GM11168 (cell line): ENCODE data around the gene TEX264.

Experiments
- in situ Hi-C: fragments of 300-500 bp; cut with MboI; formaldehyde crosslinking; loops from one replicate; pipeline ENCODE4 v1.12.0; 2022; ENCODE audit warnings: low sequenced_read_pairs; ENCODE audit not compliant: unreplicated experiment

Gene TEX264

DNA sequence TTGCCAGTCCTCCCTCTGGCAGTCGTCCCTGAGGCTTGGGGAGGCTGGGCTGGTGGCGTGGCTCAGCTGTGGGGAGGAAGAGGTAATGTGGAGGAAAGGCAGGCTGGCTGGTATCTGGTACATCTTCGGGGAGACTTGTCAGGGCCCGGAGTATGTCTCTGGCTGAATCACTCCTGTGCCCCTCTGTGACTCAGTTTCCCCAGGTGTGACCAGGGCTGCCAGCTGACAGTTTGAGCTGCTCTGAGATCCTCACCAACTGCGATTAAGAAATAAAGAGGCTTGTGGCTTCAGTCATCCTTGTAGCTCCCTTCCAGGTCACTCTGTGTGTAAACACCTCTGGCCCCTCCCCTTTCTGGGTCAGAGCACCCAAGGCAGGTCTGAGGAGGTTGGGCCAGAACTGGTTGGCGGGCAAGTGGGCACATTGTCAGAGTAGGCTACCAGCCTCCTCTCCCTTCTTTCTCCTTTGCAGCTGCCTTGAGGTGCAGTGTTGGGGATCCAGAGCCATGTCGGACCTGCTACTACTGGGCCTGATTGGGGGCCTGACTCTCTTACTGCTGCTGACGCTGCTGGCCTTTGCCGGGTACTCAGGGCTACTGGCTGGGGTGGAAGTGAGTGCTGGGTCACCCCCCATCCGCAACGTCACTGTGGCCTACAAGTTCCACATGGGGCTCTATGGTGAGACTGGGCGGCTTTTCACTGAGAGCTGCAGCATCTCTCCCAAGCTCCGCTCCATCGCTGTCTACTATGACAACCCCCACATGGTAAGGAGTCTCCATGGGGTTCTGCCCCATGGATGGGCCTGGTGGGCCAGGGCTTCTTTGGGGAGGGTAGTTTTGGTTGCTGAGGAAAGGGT lies 3.0 kb downstream of the TEX264 start:
- in situ Hi-C loops: no loop called here

GRCh38 chr3:51675201-51675611 lies 4.2 kb downstream of the TEX264 start:
- in situ Hi-C loops: no loop called here

- in situ Hi-C loops: no loop called here
These were observed 5.1 kb downstream of the TEX264 start for GRCh38 chr3:51676102-51676640.

DNA sequence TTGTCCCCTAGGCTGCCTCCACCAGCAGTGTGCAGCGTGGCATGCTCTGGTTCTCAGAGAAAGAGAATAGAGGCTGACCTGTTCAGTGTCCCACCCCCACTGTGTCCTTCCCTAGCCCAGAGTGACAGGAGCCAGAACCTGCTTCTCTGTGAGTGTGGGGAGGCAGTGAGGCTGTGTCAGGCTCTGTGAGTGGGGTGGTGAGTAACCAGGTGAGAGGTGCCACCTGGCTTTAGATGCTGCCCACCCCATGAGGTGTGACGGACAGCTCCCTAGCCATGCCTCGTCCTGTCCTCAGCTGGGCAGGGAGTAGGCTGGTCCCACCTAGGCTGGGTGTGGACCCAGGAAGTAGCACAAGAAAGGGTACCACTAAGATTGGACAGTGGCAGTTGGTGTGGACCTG lies 6.3 kb downstream of the TEX264 start:
- in situ Hi-C loops: no loop called here

GRCh38 chr3:51678186-51678585 lies 7.1 kb downstream of the TEX264 start:
- in situ Hi-C loops: no loop called here

GRCh38 chr3:51678641-51679040 lies 7.6 kb downstream of the TEX264 start:
- in situ Hi-C loops: no loop called here

GRCh38 chr3:51679318-51679717 lies 8.3 kb downstream of the TEX264 start:
- in situ Hi-C loops: no loop called here

- in situ Hi-C loops: no loop called here
These were observed 8.7 kb downstream of the TEX264 start for GRCh38 chr3:51679777-51680176.

GRCh38 chr3:51680196-51680595 lies 9.1 kb downstream of the TEX264 start:
- in situ Hi-C loops: no loop called here

GRCh38 chr3:51680663-51681230 lies 9.7 kb downstream of the TEX264 start:
- in situ Hi-C loops: no loop called here

DNA sequence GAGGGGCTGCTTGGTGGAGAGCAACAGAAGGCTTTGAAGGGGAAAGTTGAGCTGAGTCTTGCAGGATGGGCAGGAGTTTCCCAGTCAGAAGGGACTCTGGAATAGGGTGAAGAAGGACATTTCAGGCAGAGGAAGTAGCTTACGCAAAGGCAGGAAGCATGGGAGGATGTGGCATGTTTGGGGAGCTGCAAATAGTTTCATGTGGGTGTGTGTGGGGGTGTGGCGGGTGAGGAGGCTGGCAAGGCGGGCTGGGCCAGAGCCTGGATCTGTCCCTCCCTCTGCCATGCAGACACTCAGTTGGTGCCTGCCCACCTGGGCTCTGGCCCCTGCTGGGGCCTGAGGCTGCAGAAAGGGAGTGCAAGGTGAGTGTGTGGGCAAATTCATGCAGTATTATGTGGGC lies 10.4 kb downstream of the TEX264 start:
- in situ Hi-C loops: no loop called here

DNA sequence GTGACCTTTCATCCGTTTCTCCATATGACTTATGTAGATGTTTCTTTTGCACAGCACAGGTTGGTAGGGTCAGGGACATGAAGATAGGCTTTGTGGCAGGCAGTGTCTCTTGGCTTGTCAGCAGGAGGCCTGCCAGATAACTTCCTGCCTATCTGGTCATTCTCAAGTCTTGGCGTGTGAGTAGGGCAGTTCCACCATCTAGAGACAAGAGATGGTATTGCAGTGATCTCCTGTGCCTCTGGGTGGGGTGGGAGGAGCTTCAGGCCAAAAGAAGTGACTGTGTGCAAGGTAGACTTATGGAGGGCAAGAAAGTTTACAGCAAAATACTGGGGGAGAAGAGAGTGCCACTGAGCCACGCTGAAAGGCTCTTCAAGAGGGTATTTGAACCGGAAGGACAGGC lies 11.0 kb downstream of the TEX264 start:
- in situ Hi-C loops: no loop called here

DNA sequence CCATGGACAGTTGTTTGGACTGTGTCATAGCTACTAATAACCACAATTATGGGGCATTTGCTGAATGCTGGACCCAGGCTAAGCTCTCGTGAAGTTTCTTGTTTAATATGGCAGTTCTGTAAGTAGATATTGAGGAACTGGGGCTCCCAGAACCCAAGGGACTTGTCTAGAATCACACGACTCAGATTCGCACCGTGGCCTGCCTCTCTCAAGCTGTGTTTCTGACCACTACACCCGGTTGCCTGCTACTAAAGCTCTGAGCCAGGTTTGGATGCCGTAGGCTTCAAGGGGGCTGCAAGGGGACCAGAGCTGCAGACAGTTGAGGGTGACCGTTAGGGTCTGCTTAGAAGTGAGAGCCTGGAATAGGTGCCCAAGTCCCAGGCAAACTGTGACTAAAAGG lies 11.5 kb downstream of the TEX264 start:
- in situ Hi-C loops: no loop called here

- in situ Hi-C loops: no loop called here
These were observed 12.5 kb downstream of the TEX264 start for GRCh38 chr3:51683566-51683965.

DNA sequence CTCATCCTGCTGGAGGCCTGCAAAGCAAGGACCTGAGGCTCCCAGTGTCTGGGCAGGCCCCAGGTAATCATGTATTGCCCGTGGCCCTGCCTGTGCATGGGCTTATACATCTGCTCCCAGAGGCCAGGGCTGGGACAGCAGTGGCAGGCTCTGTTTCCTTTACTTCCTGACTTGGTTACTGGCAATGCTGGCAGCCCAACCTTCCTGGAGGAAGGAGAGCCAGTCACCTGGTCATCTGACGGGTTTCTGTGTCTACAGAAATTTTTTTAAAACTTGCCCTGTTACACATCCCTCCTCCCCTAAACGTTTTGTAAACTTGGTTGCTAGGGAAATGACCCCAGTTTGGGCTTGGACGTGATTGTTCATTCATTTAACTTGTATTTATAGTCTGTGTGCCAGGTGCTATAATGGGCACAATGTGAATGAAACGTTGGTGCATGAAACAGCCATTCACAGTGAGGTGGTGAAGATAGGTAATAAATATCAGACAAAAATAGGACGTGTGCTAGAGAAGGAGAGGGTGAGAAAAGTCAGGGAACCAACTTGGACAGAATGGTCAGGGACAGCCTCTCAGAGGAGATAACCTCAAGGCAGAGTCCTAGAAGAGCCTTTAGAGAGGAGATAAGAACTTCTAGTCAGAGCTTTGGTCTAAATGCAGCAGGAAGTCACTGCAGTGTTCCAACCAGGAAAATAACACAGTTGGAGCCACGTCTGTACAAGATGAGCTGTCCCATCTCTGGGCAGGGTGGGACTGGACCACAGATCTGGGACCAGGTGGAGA lies 14.1 kb downstream of the TEX264 start:
- in situ Hi-C loops: no loop called here

- in situ Hi-C loops: no loop called here
These were observed 15.0 kb downstream of the TEX264 start for GRCh38 chr3:51686056-51686455.

DNA sequence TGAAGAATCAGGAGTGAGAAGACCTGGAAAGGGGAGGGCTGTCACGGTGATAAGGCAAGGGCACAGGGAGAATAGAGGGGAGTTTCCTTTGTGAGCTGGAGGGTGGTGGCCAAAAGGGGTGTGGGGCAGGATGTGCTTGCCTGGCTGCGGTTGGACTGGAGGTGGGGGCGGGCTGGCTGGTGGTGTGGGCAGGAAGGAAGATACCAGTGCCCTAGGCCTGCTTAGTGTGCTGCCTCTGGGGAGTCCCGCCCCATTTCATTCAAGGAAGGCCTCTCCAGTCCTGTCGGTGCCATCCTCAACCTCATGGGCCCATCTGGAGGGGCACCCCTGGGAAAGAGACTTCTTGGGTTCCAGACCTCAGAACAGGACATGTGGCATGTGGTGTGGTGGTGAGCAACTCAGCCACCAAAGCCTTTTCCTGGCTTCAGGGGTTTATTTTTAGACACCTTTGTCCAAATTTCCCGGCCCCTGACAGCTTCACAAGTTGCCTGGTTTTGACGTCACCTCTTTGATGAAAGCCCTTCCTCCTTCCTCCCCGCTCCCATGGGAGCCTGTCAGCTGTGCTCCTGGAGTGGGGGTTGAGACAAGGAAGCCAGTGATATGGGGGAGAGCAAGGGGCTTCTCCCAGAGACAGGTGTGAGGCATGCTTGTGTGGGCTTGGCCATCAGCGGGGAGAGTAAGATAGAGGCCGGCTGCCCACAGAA lies 15.6 kb downstream of the TEX264 start:
- in situ Hi-C loops: no loop called here

GRCh38 chr3:51687431-51688205 lies 16.6 kb downstream of the TEX264 start:
- in situ Hi-C loops: no loop called here

- in situ Hi-C loops: no loop called here
These were observed 17.2 kb downstream of the TEX264 start for GRCh38 chr3:51688206-51688600.

DNA sequence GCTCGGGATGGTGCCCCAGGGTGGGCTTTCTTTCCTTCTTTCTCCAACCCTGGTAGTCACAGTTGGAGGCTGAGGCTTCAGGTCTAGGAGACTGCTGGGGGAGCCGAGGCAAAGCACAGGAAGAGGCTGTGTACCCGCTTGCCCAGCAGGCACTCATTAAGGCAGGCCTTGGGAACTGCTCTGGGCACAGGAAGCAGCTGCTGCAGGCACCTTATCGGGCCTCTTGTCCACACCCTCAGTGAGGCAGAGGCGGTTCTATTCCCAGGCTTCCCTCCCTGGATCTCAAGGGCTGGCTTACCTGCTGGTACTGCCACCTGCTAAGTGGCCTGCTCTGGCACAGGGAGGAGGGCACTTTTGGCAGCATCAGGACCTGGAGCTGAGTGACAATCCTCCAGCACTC lies 20.0 kb downstream of the TEX264 start:
- in situ Hi-C loops: no loop called here
